Liver (tissue), 9 donors: Measurements from ENCODE around the gene SFMBT2. TPM values are rescaled to one million over a fixed set of nuclear protein-coding genes. Genes with fewer than 3 reads are reported as not detected.

Experiments
- DNase-seq: peaks from one replicate; pipeline ENCODE4 v3.0.0-alpha.2; 2017; ENCODE audit warnings: low spot score
- H3K27ac ChIP-seq, 2 donors: one replicate each; pipeline ENCODE4 v1.7.0; 2013; ENCODE audit warnings: inconsistent platforms in 2 of 2, low read length in 2 of 2, control low read depth in 1 of 2, low read depth in 1 of 2, mild to moderate bottlenecking in 1 of 2
- H3K27me3 ChIP-seq, 4 donors: one replicate each; pipeline versions ENCODE4 v1.6.1 to v1.7.0; 2013; ENCODE audit warnings: low read length in 3 of 4, inconsistent platforms in 1 of 4, mild to moderate bottlenecking in 1 of 4, moderate library complexity in 1 of 4; ENCODE audit not compliant: control insufficient read depth in 4 of 4, insufficient read depth in 4 of 4
- H3K36me3 ChIP-seq, 4 donors: one replicate each; pipeline versions ENCODE4 v1.6.1 to v1.7.0; 2013; ENCODE audit warnings: low read length in 3 of 4, mild to moderate bottlenecking in 3 of 4, low read depth in 1 of 4, moderate library complexity in 1 of 4; ENCODE audit not compliant: control insufficient read depth in 4 of 4, insufficient read depth in 3 of 4
- H3K4me1 ChIP-seq, 4 donors: one replicate each; pipeline versions ENCODE4 v1.6.1 to v1.7.0; 2013; ENCODE audit warnings: low read length in 3 of 4, mild to moderate bottlenecking in 3 of 4, moderate library complexity in 1 of 4; ENCODE audit not compliant: control insufficient read depth in 4 of 4, insufficient read depth in 4 of 4
- H3K4me3 ChIP-seq, 3 donors: one replicate each; pipeline versions ENCODE4 v1.6.1 to v1.7.0; 2013; ENCODE audit warnings: low read length in 3 of 3, control low read depth in 1 of 3, low read depth in 1 of 3, mild to moderate bottlenecking in 1 of 3
- H3K9ac ChIP-seq, 2 donors: one replicate each; pipeline ENCODE4 v1.7.0; 2013; ENCODE audit warnings: low read length in 2 of 2, mild to moderate bottlenecking in 2 of 2, moderate library complexity in 2 of 2, control low read depth in 1 of 2, low read depth in 1 of 2
- H3K9me3 ChIP-seq, 4 donors: one replicate each; pipeline versions ENCODE4 v1.6.1 to v1.7.0; 2013; ENCODE audit warnings: low read length in 3 of 4; ENCODE audit not compliant: control insufficient read depth in 4 of 4
- ATF3 ChIP-seq: IDR thresholded peaks from 2 replicates; pipeline ENCODE4 v1.6.1; 2016; ENCODE audit warnings: antibody characterized with exemption
- CTCF ChIP-seq: fragments of 150-350 bp; IDR thresholded peaks from 2 replicates; pipeline ENCODE4 v1.5.1; 2017; ENCODE audit warnings: improper control_type of control experiment, low read depth, low read length; ENCODE audit not compliant: missing input control
- FOXA1 ChIP-seq: IDR thresholded peaks from 2 replicates; pipeline ENCODE4 v1.6.1; 2016; ENCODE audit warnings: antibody characterized with exemption
- FOXA2 ChIP-seq: IDR thresholded peaks from 2 replicates; pipeline ENCODE4 v1.6.1; 2016; ENCODE audit warnings: antibody characterized with exemption
- HNF4A ChIP-seq, 2 donors: conservative IDR thresholded peaks; 2 replicates each; pipeline ENCODE4 v1.6.1; 2016; ENCODE audit warnings: antibody characterized with exemption in 2 of 2, mild to moderate bottlenecking in 2 of 2
- HNF4G ChIP-seq: IDR thresholded peaks from 2 replicates; pipeline ENCODE4 v1.6.1; 2016; ENCODE audit warnings: antibody characterized with exemption
- JUND ChIP-seq, 2 donors: IDR thresholded peaks; 2 replicates each; pipeline ENCODE4 v1.6.1; 2016; ENCODE audit warnings: antibody characterized with exemption in 2 of 2
- MAX ChIP-seq: IDR thresholded peaks from 2 replicates; pipeline ENCODE4 v1.6.1; 2016; ENCODE audit warnings: antibody characterized with exemption
- NR2F2 ChIP-seq: IDR thresholded peaks from 2 replicates; pipeline ENCODE4 v1.6.1; 2016; ENCODE audit warnings: antibody characterized with exemption
- RAD21 ChIP-seq, 2 donors: IDR thresholded peaks; 2 replicates each; pipeline ENCODE4 v1.6.1; 2016; ENCODE audit warnings: antibody characterized with exemption in 2 of 2, mild to moderate bottlenecking in 2 of 2
- REST ChIP-seq: IDR thresholded peaks from 2 replicates; pipeline ENCODE4 v1.6.1; 2016; ENCODE audit warnings: antibody characterized with exemption, mild to moderate bottlenecking
- RXRA ChIP-seq, 2 donors: IDR thresholded peaks; 2 replicates each; pipeline ENCODE4 v1.6.1; 2017 to 2018; ENCODE audit warnings: antibody characterized with exemption in 2 of 2, mild to moderate bottlenecking in 1 of 2
- SP1 ChIP-seq: IDR thresholded peaks from 2 replicates; pipeline ENCODE4 v1.6.1; 2018; ENCODE audit warnings: antibody characterized with exemption, mild to moderate bottlenecking
- TAF1 ChIP-seq: conservative IDR thresholded peaks from 2 replicates; pipeline ENCODE4 v1.6.1; 2016; ENCODE audit warnings: antibody characterized with exemption, mild to moderate bottlenecking
- YY1 ChIP-seq: IDR thresholded peaks from 2 replicates; pipeline ENCODE4 v1.6.1; 2016; ENCODE audit warnings: antibody characterized with exemption, mild to moderate bottlenecking
- ZBTB33 ChIP-seq: IDR thresholded peaks from 2 replicates; pipeline ENCODE4 v1.6.1; 2016; ENCODE audit warnings: antibody characterized with exemption
- WGBS: extraction: QIAGEN DNeasy Blood & Tissue Kit; methylation state at CpG from one replicate; pipeline ENCODE4 v1.1.7; 2013; 5-methylcytosine and 5-hydroxymethylcytosine counted together
- polyA plus RNA-seq, 2 donors: library from polyadenylated mRNA; stranded (reverse) in 1 of 2; unstranded in 1 of 2; fragments of 200-250 nt in 1 of 2; fragments of >200 nt in 1 of 2; fragmentation: Nextera tagmentation in 1 of 2; extraction: Ambion mirVana in 1 of 2; gene quantifications; one replicate each; pipeline versions ENCODE4 v1.2.1 to v1.2.3, GENCODE V29; 2013 to 2015
- total RNA-seq, 2 donors: library from RNA; depleted of rRNA; stranded (reverse); fragments of >200 nt; gene quantifications; one replicate each; pipeline ENCODE4 v1.2.3, GENCODE V29; 2014
- donor health status: healthy.
- donor health status: healthy.
- donor health status: healthy.
- donor health status: healthy.
- donor health status: healthy.

SFMBT2 gene
- total and polyA plus RNA-seq, 4 donors = 0.46 to 2.8 (median 1.5) TPM

GRCh38 chr10:7421526-7421925, 10.7 kb upstream of the SFMBT2 start (continued):
- TF ChIP-seq REST = no peak
- no peak for TF ChIP-seq FOXA1
- no peak for TF ChIP-seq TAF1
- no peak for TF ChIP-seq NR2F2
- no peak for TF ChIP-seq FOXA2
- TF ChIP-seq YY1 = no peak

- Histone ChIP-seq H3K9me3 (no peaks in the 10 kb centered on the region), H3K27ac (no peak overlapping the region), H3K36me3 (no peaks in the 10 kb centered on the region), H3K9ac (no peak overlapping the region), H3K4me3 (no peak overlapping the region), H3K27me3 (peaks cover 0 to 3% (median 0%) of the 10 kb centered on the region in 4 donors), H3K4me1 (no peaks in the 10 kb centered on the region)
- no peak for TF ChIP-seq ATF3
- no peak for TF ChIP-seq HNF4A (conservative IDR thresholded peaks at IDR 0.05)
- TF ChIP-seq MAX = no peak
- no peak for TF ChIP-seq YY1
- no peak for TF ChIP-seq JUND (IDR thresholded peaks at IDR 0.05)
- no peak for TF ChIP-seq SP1
- no peak for TF ChIP-seq REST
- TF ChIP-seq ZBTB33 = no peak
- TF ChIP-seq NR2F2 = no peak
- no peak for TF ChIP-seq FOXA1
- TF ChIP-seq HNF4G = no peak
- no peak for TF ChIP-seq RAD21 (IDR thresholded peaks at IDR 0.05)
- TF ChIP-seq CTCF = no peak
- no peak for TF ChIP-seq FOXA2
- no peak for TF ChIP-seq RXRA (IDR thresholded peaks at IDR 0.05)
- DNase-seq = no peak
- 82% methylated on average over 8 of the region's 8 CpGs for WGBS
Measured at GRCh38 chr10:7419998-7420397, 9.2 kb upstream of the SFMBT2 start.
